ENCODE data around the gene ASB2.
A peak's percentile ranks its signal among the peaks of the same experiment; 100 is the strongest.

ASB2 gene

DNA sequence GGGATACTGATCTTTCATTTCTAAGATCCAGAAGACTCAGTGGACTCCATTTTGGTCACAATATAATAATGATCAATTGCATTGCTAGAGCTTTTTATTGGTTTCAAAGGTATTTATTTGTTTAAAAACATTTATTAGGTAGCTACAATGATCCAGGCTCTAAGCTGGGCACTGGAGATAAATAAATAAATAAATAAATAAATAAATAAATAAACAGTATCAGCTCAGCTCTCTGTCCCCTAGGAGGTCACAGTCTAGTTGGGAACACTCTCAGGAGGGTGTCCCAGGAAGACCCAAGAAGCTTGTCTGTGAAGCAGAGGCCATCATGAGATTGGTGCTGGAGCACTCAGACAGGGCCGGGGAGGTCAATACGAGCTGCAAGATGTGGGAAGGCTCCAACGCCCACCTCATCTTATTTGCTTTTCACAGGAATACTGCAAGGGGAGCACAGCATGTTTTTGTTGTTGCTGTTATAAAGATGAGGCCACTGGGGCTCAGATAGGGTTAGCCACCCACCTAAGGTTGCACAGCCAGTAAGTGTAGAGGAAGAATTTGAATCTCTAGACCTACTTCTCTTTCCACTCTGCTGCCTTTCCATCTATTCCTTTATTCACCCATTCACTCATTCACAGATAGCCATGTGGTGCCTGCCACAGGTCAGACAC lies 15.5 kb downstream of the ASB2 start:
- DNase-seq, result no peak

- DNase-seq, result peak in 1 of 3 donors; percentile 41
Observed at GRCh38 chr14:93960108-93960475, 16.3 kb downstream of the ASB2 start.

- DNase-seq, result peak; percentile 93 to 94 (median 94)
Observed at GRCh38 chr14:93959239-93960107, 16.9 kb downstream of the ASB2 start.

DNA sequence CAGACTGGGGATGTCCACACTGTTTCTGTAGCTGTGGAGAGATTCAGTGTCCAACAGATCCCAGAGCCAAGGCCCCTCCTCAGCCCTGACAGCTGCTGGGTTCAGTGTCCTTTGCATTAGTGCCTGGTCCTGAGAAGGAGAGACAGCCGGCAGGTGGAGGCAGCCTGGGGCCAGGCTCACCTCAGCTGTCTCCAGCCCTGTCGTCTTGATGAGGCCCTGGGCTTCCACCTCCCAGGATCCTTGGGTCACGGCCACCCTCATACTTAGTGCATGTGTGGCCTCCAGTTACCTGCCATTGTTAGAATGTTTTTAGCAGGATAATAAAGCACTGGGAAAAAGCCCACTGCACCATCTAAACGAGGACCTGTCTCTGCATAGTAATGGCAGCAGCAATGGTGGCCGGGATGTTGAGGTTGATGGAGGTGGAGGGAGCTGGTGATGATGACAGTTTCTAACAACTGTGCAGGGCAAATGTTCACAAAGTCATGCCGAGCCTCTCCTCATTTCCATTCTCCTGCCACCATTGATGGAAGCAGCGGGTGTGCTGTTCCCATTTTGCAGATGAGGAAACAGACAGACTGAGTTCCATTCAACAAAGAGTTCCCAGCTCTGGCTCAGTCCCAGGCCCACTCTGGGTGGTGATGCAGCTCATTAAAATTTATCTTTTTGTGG lies 17.7 kb downstream of the ASB2 start:
- DNase-seq, result no peak

GRCh38 chr14:93957751-93958566 lies 18.4 kb downstream of the ASB2 start:
- no peak for DNase-seq

DNA sequence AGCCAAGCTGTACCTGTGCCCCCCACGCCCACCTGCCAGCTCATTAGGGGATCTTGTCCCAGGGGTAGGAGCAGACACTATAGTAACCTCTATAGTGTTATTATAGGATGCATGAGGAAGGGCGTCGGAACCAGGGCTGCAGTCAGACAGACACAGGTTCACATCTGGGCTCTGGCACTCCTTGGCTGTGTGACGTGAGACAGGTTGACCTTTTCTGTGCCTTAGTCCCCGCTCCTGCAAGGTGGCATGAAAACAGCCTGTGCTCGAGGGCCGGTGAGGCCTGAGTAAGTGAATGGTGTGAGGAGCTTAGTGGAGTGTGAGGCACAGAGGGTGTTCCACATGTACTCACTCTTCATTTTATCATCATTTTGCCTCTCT lies 19.0 kb downstream of the ASB2 start:
- DNase-seq, result no peak

GRCh38 chr14:93956514-93957332 lies 19.6 kb downstream of the ASB2 start:
- no peak for DNase-seq

DNA sequence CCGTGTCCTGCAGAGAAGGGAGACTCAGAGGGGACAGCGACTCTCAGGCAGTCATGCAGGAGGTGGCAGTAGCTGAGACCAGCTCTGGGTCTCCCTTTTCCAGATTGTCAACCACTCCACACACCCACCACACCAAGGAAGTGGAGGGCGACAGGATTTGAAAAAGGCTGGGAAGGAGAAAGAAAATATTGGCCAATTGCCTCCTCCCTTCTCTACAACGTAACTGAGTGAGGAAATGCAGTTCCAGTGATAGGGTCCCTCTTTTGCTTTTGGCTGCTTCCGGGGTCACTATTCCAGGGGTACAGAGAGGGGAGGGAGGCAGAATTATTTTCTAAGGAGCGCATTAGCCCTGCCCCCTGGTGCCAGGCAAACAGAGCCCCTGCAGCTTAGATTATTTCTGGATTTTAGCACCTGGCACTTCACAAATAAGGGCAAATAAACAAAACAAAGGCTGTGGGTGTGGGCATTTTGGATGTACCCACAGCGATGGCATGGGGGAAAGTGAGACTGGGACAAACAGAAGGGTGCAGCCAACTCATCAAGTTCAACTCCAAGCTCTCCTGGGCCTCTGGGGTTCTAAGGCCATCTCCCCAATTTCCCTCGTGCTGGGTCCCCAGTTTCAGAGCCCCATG lies 20.4 kb downstream of the ASB2 start:
- no peak for DNase-seq

DNA sequence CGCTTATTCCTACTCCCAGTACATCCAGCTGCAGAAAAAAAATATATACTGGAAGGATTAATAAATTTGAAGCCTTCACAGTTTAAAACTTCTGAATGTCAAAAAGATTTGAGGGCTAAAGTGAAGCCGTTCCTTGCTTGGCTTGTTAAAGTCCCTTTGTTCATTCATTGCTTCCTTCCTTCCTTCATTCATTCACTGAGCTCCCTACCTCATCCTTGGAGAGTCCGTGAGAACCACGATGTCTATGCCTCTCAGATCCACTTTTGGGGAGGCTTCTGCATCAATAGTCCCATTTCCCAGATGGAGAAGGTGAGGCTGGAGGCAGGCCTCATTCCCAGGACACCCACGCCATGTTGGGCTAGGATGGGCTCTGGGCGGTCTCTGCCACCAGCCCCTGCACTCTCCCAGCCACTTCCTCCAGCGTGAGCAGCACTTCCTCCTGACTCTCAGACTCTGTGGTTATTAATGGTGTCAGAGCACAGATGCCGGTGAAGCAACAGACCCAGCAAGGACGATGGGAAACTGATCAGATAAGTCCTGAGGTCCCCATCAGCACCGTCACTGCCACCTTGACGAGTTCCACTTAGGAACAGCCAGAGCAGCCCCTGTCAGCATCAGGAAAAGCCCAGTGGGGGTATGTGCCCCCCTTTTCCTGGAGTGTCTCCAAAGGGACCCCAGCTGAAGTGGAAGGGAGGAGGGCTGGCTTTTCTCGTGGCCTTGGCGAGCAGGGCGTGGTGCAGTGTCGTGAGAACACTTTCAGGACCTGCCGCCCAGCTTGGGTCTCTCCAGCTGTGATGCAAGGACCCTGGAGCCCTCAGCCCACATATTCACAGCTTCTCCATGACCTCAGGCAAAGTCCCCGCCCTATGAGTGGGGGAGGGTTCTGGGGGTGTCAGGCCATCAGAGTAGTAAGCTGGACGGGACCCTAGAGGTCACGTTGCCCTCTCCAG lies 21.2 kb downstream of the ASB2 start:
- peak; percentile 83 to 86 (median 84) for DNase-seq

DNA sequence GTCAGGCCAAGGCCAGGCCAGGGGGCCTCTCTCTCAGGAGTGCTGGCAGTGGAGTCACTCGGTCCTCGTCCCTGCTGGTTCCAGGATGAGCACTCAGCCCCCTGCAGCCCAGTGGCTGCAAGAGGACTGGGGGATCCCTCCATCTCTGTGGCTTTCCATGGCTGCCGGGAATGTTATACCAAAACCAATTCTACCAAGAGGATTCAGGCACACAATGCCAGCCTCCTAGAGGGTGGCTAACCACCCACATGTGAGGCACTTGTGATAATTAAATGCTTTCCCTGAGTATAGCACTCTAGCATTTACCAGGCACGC lies 21.9 kb downstream of the ASB2 start:
- DNase-seq, result no peak

DNA sequence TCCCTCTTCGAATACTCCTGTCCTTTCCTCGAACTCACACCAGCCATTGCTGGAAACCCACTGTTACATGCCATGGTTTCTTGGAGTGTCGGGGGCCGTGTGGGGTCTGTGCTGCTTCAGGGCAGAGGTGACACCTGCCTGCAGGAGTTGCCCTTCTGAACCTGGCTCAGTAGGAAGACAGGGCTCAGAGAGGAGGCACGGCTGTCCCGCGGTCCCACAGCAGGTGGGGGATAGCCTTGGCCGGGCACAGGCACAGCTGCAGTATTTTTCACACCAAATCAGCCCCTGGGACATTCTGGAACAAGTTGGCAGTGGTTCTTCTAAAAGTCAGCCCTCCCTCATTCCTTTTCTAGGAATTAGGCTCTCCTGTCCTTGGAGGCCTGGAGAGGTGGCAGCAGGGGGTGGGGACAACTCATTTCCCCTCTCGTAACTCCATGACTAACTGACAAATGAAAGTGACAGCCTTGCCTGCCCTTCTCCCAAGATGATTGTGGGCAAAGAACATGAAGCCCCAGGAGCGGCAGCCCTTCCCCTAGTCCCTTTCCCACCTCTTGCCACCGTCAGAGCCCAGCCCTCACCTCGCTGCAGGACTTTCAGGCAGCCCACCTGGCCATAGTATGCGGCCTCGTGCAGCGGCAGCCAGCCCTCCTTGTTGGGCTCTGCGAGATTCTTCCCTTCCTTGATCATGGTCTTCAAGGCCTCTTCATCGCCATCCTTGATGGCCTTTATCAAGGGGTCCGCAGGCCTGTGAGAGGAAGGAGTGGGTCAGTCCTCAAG lies 22.4 kb downstream of the ASB2 start:
- peak in 2 of 3 donors; percentile 46 to 48 for DNase-seq

DNA sequence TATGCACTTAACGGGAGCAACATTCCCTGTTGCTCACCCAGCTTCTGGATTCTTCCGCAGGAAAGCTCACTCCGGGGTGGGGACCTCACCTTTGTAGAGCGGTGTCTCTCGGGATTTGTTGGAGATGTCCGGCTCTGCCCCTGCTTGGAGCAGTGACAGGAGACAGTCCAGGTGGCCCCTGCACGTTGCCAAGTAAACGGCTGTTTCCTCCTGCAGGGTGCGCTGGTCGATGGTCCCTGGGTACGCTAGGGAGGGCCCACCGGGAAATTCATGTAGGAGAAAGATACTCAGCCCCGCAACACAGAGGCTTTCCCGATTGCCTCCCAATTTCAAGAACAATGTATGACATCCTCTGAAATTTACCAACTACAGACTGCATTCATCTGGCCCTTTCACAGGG lies 23.1 kb downstream of the ASB2 start:
- no peak for DNase-seq

DNA sequence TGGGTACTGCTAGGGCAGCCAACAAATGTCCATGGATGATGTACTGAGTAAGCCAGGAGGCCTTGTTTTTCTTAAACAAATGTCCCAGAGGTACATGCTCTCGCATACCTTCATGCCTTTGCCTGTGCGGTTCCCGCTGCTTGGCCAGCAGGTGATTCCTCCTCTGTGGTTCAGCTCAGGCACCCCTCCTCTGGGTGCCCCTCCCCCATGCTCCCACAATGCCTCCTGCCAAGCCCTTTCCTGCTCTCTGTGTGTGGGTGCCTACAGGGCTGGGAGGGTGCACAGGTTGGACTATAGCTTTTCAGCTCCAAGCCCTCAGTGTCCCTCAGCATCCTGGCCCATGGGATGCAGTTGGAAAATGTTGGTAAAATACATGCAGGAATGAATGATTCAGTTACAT lies 23.5 kb downstream of the ASB2 start:
- DNase-seq, result no peak

- DNase-seq, result peak in 1 of 3 donors; percentile 27
Observed at GRCh38 chr14:93951635-93952540, 24.5 kb downstream of the ASB2 start.

- no peak for DNase-seq
Observed at GRCh38 chr14:93950948-93951634, 25.3 kb downstream of the ASB2 start.

- no peak for DNase-seq
Observed at GRCh38 chr14:93949511-93950075, 26.8 kb downstream of the ASB2 start.

DNA sequence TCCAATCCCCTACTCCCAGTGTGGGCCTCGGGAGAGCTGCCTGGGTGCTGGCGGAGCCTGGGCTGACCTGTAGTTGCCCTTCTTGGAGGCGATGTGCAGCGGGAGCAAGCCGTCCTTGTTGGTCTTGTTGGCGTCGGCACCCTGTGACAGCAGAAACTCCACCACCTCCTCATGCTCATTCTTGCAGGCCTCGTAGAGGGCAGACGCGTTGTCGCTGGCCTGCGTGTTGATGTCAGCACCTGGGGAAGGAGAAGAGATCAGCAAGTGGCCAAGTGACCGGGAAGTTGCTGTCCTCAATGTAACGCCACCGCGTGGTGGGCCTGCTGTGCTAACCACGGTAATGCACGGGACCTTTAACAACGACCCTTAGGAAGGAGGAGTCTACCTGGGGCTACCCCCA lies 29.1 kb downstream of the ASB2 start:
- DNase-seq, result no peak
